OCI-LY1 (cell line): Measurements from ENCODE around the gene MYO3B.

Experiments
- H2AFZ ChIP-seq: fragments of 200-600 bp; sonication (generic), shearing (Covaris generic); 2 replicates; pipeline ENCODE4 v1.6.0; 2014; ENCODE audit warnings: antibody characterized with exemption, mild to moderate bottlenecking, low read length
- H3F3A ChIP-seq: fragments of 200-600 bp; sonication (generic), shearing (Covaris generic); 2 replicates; pipeline ENCODE4 v1.6.0; 2014; ENCODE audit warnings: mild to moderate bottlenecking, antibody characterized with exemption, low read length, moderate library complexity; ENCODE audit not compliant: insufficient read depth
- H3K27ac ChIP-seq: fragments of 200-600 bp; sonication (generic); 2 replicates; pipeline ENCODE4 v1.5.1; 2014; ENCODE audit warnings: low read length, mixed run types, mild to moderate bottlenecking, low read depth; ENCODE audit not compliant: poor library complexity, severe bottlenecking
- H3K27me3 ChIP-seq: fragments of 200-600 bp; sonication (generic); 2 replicates; pipeline ENCODE4 v1.6.0; 2014; ENCODE audit warnings: antibody characterized with exemption, mild to moderate bottlenecking, low read length, moderate library complexity; ENCODE audit not compliant: insufficient read depth
- H3K36me3 ChIP-seq: fragments of 200-600 bp; sonication (generic); 2 replicates; pipeline ENCODE4 v1.6.1; 2014; ENCODE audit warnings: mild to moderate bottlenecking, antibody characterized with exemption, low read length, moderate library complexity, mixed read lengths; ENCODE audit not compliant: insufficient read depth
- H3K4me1 ChIP-seq: fragments of 200-600 bp; sonication (generic); 2 replicates; pipeline ENCODE4 v1.5.1; 2014; ENCODE audit warnings: mild to moderate bottlenecking, low read length, moderate library complexity; ENCODE audit not compliant: insufficient read depth, severe bottlenecking
- H3K4me2 ChIP-seq: fragments of 200-600 bp; sonication (generic), shearing (Covaris generic); 2 replicates; pipeline ENCODE4 v1.6.1; 2014; ENCODE audit warnings: low read length
- H3K4me3 ChIP-seq: fragments of 200-600 bp; sonication (generic); 2 replicates; pipeline ENCODE4 v1.5.1; 2014; ENCODE audit warnings: low read length, low read depth, mild to moderate bottlenecking, mixed read lengths; ENCODE audit not compliant: poor library complexity, severe bottlenecking
- H3K79me2 ChIP-seq: fragments of 200-600 bp; shearing (Covaris generic); 2 replicates; pipeline ENCODE4 v1.6.1; 2016; ENCODE audit warnings: mixed run types, low read length, mixed read lengths; ENCODE audit not compliant: insufficient read depth
- H3K9ac ChIP-seq: fragments of 200-600 bp; sonication (generic), shearing (Covaris generic); 2 replicates; pipeline ENCODE4 v1.6.1; 2014; ENCODE audit warnings: mild to moderate bottlenecking, low read length, mixed read lengths
- H3K9me2 ChIP-seq: fragments of 200-600 bp; sonication (generic), shearing (Covaris generic); 2 replicates; pipeline ENCODE4 v1.6.1; 2014; ENCODE audit warnings: low read depth, mild to moderate bottlenecking, low read length, mixed read lengths
- H3K9me3 ChIP-seq: fragments of 200-600 bp; shearing (Covaris generic); 2 replicates; pipeline ENCODE4 v1.6.1; 2014; ENCODE audit warnings: low read length, mixed read lengths
- H4K20me1 ChIP-seq: fragments of 200-600 bp; sonication (generic), shearing (Covaris generic); 2 replicates; pipeline ENCODE4 v1.6.0; 2016; ENCODE audit warnings: mild to moderate bottlenecking, low read length; ENCODE audit not compliant: insufficient read depth
- CTCF ChIP-seq: fragments of 200-600 bp; sonication (generic), shearing (Covaris generic); IDR thresholded peaks from 2 replicates; pipeline ENCODE4 v1.5.1; 2017; ENCODE audit warnings: mild to moderate bottlenecking, antibody characterized with exemption, low read length, moderate library complexity, mixed read lengths
- EZH2 ChIP-seq: fragments of 200-600 bp; sonication (generic), shearing (Covaris generic); IDR thresholded peaks from 2 replicates; pipeline ENCODE4 v1.8.0; 2017; ENCODE audit warnings: borderline replicate concordance, mixed run types, mild to moderate bottlenecking, antibody characterized with exemption, low read length, moderate library complexity, mixed read lengths

MYO3B gene

GRCh38 chr2:170457742-170458141 is 279.8 kb downstream of the MYO3B start:
- no peaks in the 10 kb centered on the region for H3F3A ChIP-seq
- no peak overlapping the region for H2AFZ ChIP-seq
- H3K9me2 ChIP-seq, result no peaks in the 10 kb centered on the region
- no peaks in the 10 kb centered on the region for H3K4me1 ChIP-seq
- no peak overlapping the region for H3K4me3 ChIP-seq
- H4K20me1 ChIP-seq, result no peaks in the 10 kb centered on the region
- no peak overlapping the region for H3K4me2 ChIP-seq
- H3K9ac ChIP-seq, result no peak overlapping the region
- TF ChIP-seq CTCF (no peak), EZH2 (no peak)
- no peaks in the 10 kb centered on the region for H3K27me3 ChIP-seq
- no peaks in the 10 kb centered on the region for H3K36me3 ChIP-seq
- H3K27ac ChIP-seq, result no peak overlapping the region
- H3K79me2 ChIP-seq, result no peaks in the 10 kb centered on the region
- H3K9me3 ChIP-seq, result no peaks in the 10 kb centered on the region

- Histone ChIP-seq H3K4me1 (no peaks in the 10 kb centered on the region), H2AFZ (no peak overlapping the region), H3K79me2 (no peaks in the 10 kb centered on the region), H3K9me2 (no peaks in the 10 kb centered on the region), H3K4me3 (no peak overlapping the region), H3K36me3 (no peaks in the 10 kb centered on the region), H3K27ac (no peak overlapping the region), H3K27me3 (no peaks in the 10 kb centered on the region), H3F3A (no peaks in the 10 kb centered on the region), H3K9ac (no peak overlapping the region), H3K4me2 (no peak overlapping the region), H3K9me3 (no peaks in the 10 kb centered on the region), H4K20me1 (no peaks in the 10 kb centered on the region)
- TF ChIP-seq CTCF (no peak), EZH2 (no peak)
These were observed 283.9 kb downstream of the MYO3B start for GRCh38 chr2:170461889-170462288.

DNA sequence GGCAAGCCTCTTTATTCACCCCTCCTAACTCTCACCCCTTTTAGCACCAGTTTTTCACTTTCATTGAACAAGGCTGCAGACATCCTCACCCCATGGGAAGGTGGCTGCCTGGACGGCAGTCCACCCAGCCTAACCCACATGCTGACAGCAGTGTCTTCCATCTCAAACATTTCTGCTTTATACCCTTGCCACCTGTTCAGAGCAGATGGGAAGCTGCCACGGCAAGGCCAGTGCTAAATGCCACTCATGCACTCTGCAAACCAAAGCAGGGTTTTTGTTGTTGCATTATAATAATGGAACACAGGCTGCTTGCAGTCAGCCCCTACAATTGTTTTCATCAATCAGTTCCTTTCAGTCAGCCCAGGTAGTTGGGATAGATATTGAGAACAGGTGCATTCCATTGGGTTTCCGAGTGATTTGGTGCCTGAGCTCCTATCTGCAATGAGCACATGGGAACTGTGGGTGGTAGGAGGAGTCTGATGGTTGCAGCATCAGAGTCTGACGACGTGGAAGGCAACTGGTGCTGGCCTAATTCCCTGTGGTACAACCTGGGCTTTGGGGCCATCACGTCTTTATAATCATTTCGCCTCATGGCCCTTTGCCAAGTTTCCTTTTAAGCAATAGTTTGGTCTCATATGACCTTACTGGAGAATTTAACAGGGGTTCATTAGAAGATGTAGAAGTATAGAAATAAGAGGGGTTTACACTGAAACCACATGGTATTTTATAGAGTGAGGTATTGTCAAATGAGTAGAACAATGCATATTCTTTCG is 284.7 kb downstream of the MYO3B start:
- Histone ChIP-seq H3K9me2 (no peaks in the 10 kb centered on the region), H3K9me3 (no peaks in the 10 kb centered on the region), H3K79me2 (no peaks in the 10 kb centered on the region), H3K4me3 (no peak overlapping the region), H2AFZ (no peak overlapping the region), H3K4me1 (no peaks in the 10 kb centered on the region), H3K9ac (no peak overlapping the region), H3K36me3 (no peaks in the 10 kb centered on the region), H3K27me3 (no peaks in the 10 kb centered on the region), H4K20me1 (no peaks in the 10 kb centered on the region), H3F3A (no peaks in the 10 kb centered on the region), H3K27ac (no peak overlapping the region), H3K4me2 (no peak overlapping the region)
- TF ChIP-seq EZH2 (no peak), CTCF (no peak)
